ENCODE measurements around the gene CDCA7L.

DNA sequence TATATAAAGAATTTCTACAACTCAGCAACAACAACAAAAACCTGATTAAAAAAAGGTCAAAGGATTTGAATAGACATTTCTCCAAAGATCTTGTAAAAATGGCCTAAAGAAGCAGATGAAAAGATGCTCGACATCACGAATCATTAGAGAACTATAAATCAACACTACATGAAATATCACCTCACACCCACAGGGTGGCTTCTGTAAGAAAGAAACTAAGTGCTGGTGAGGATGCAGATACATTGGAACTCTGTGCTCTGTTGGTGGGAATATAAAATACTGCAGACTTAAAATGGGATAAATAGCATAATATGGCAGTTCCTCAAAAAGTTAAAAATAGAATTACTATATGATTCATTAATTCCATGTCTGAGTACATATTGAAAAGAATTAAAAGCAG is 38.3 kb upstream of the CDCA7L start:
- TF ChIP-seq, protein P1, sequence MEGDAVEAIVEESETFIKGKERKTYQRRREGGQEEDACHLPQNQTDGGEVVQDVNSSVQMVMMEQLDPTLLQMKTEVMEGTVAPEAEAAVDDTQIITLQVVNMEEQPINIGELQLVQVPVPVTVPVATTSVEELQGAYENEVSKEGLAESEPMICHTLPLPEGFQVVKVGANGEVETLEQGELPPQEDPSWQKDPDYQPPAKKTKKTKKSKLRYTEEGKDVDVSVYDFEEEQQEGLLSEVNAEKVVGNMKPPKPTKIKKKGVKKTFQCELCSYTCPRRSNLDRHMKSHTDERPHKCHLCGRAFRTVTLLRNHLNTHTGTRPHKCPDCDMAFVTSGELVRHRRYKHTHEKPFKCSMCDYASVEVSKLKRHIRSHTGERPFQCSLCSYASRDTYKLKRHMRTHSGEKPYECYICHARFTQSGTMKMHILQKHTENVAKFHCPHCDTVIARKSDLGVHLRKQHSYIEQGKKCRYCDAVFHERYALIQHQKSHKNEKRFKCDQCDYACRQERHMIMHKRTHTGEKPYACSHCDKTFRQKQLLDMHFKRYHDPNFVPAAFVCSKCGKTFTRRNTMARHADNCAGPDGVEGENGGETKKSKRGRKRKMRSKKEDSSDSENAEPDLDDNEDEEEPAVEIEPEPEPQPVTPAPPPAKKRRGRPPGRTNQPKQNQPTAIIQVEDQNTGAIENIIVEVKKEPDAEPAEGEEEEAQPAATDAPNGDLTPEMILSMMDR (optimal IDR thresholded peaks at IDR 0.05 in 1 of 3, IDR thresholded peaks at IDR 0.05 in 1 of 3, conservative IDR thresholded peaks at IDR 0.05 in 1 of 3; ENCODE audit: extremely low read depth in 1 of 3, insufficient read depth in 2 of 3, low read length in 3 of 3) = peak in 1 of 3 experiments; percentile 8
- no peak for TF ChIP-seq EZH2 (IDR thresholded peaks at IDR 0.05; ENCODE audit: low read length)

All from keratinocyte (primary cell).